Measurements from ENCODE around the gene PLCB4. TPM values are rescaled to one million over a fixed set of nuclear protein-coding genes. Genes with fewer than 3 reads are reported as not detected.

PLCB4 gene
- total RNA-seq, 4 donors from 2014 or later = 30.7 to 61.8 (median 47.6) TPM

DNA sequence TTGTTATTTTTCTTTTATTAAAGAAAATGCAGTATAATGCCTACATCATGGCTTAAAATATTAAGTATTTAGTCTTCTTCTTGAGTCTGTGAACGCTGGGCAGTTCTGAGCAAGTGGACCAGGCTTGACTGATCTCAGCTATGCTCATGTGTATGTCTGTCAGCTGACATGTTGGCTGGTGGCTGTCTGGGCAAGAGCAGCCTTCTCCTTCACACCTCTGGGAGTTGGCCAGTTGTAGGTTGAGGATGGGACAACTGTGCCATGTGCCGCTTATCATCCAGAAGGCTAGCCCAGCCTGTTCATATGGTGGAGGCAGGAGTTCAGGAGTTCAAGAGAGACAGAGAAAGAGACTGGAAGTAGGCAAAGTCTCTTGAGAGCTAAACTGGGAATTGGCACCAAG is 175.9 kb downstream of the PLCB4 start:
- intact Hi-C loops (cut with DNase I) = no loop called here
- peaks cover 6 to 12% (median 9%) of the 10 kb centered on the region in 4 donors for H3K4me1 ChIP-seq
- WGBS = 100% methylated on average over 2 of the region's 2 CpGs

DNA sequence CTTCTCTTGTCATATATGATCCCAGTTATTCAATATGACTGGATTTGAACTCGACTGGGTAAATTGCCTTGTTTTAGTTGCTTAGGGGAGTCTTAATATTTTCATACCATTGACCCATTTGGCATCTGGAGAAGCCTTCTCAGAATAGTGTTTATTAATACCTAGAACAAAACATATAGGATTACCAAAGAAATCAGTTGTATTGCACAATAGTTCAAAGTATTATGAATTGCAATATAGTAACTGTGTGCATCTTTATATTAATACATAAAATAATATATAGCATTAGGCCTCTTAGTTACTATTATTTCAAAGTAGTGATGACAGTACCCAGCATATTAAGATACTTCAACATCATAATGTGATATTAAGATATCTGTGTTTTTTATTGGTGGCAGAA is 177.8 kb downstream of the PLCB4 start:
- 96% methylated on average over 1 of the region's 1 CpG for WGBS
- no peak for DNase-seq (ENCODE audit: extremely low spot score)
- intact Hi-C loops (cut with DNase I) = no loop called here
- no peak overlapping the region for H3K27ac ChIP-seq (replicated peaks in 1 of 4)
- no peaks in the 10 kb centered on the region for H3K9me3 ChIP-seq
- TF ChIP-seq EP300 (IDR thresholded peaks at IDR 0.05) (no peak), POLR2A (IDR thresholded peaks at IDR 0.05; ENCODE audit: low read depth) (no peak), POLR2AphosphoS5 (IDR thresholded peaks at IDR 0.05) (no peak)
- TF ChIP-seq, protein P1, sequence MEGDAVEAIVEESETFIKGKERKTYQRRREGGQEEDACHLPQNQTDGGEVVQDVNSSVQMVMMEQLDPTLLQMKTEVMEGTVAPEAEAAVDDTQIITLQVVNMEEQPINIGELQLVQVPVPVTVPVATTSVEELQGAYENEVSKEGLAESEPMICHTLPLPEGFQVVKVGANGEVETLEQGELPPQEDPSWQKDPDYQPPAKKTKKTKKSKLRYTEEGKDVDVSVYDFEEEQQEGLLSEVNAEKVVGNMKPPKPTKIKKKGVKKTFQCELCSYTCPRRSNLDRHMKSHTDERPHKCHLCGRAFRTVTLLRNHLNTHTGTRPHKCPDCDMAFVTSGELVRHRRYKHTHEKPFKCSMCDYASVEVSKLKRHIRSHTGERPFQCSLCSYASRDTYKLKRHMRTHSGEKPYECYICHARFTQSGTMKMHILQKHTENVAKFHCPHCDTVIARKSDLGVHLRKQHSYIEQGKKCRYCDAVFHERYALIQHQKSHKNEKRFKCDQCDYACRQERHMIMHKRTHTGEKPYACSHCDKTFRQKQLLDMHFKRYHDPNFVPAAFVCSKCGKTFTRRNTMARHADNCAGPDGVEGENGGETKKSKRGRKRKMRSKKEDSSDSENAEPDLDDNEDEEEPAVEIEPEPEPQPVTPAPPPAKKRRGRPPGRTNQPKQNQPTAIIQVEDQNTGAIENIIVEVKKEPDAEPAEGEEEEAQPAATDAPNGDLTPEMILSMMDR (IDR thresholded peaks at IDR 0.05) = no peak
- no peaks in the 10 kb centered on the region for H3K36me3 ChIP-seq
- H3K4me3 ChIP-seq = no peak overlapping the region
- no peaks in the 10 kb centered on the region for H3K27me3 ChIP-seq
- peaks cover 0 to 2% (median 1%) of the 10 kb centered on the region in 4 donors for H3K4me1 ChIP-seq

More for the DNA sequence above, 175.9 kb downstream of the PLCB4 start:
- Histone ChIP-seq H3K4me3 (no peak overlapping the region), H3K9me3 (no peaks in the 10 kb centered on the region), H3K27ac (replicated peaks in 1 of 4) (no peak overlapping the region), H3K36me3 (no peaks in the 10 kb centered on the region), H3K27me3 (no peaks in the 10 kb centered on the region)
- no peak for DNase-seq (ENCODE audit: extremely low spot score)
- TF ChIP-seq, protein P1 (IDR thresholded peaks at IDR 0.05) = no peak
- TF ChIP-seq POLR2AphosphoS5 (IDR thresholded peaks at IDR 0.05) (no peak), EP300 (IDR thresholded peaks at IDR 0.05) (no peak), POLR2A (IDR thresholded peaks at IDR 0.05; ENCODE audit: low read depth) (no peak)

DNA sequence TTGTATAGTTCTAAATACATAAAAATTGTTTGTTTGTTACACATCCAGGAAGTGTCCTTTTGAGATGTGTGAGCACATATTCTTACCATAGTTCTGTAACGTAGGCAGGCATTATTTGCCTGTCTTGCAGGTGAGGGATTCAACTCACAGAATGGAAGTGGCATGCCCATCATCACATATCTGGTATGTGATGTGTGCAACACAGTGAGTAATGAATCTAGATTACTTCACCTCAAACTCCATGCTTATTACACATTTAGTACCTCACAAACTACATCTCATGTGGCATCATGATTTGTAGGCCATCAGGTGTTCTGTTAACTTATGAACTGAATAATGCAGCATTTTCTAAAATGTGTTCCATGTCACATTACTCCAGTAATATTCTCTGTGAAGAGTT is 181.6 kb downstream of the PLCB4 start:
- Histone ChIP-seq H3K27me3 (no peaks in the 10 kb centered on the region), H3K4me3 (no peak overlapping the region), H3K36me3 (no peaks in the 10 kb centered on the region), H3K4me1 (peaks cover 0 to 14% (median 5%) of the 10 kb centered on the region in 4 donors), H3K27ac (replicated peaks in 1 of 4) (no peak overlapping the region), H3K9me3 (no peaks in the 10 kb centered on the region)
- no peak for DNase-seq (ENCODE audit: extremely low spot score)
- no peak for TF ChIP-seq POLR2A (IDR thresholded peaks at IDR 0.05; ENCODE audit: low read depth)
- intact Hi-C loops (cut with DNase I) = no loop called here
- WGBS = 94% methylated on average over 1 of the region's 1 CpG

DNA sequence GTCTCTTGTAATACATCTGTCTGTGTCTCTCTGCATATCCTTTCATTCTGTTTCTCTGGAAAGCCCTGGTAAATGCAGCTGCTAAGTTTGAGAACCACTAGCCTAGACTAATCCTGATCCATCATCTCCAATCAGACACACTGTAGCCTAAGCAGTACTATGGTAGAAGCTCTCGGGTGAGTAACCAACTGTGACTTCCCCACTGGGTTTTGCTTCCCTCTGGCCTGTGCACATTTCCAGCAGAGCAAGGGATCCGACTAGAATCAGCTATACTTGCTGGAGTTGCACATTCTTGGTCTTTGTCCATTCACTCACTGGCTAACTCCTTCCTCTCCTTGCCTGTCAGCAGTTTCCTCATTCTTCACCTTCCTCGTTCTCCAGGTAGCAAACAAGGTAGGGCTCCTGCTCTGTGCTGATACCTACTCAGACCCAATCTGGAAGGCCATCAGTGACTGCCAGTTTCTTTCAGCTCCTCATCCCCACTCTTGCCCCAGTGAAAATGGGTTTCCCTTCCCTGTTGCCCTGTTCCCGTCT is 184.2 kb downstream of the PLCB4 start:
- Histone ChIP-seq H3K4me3 (no peak overlapping the region), H3K4me1 (peaks cover 0 to 14% (median 5%) of the 10 kb centered on the region in 4 donors), H3K36me3 (no peaks in the 10 kb centered on the region), H3K27me3 (no peaks in the 10 kb centered on the region), H3K9me3 (no peaks in the 10 kb centered on the region), H3K27ac (replicated peaks in 1 of 4) (no peak overlapping the region)
- DNase-seq (ENCODE audit: extremely low spot score) = no peak
- WGBS = 65% methylated on average over 4 of the region's 4 CpGs
- no peak for TF ChIP-seq POLR2AphosphoS5 (IDR thresholded peaks at IDR 0.05)
- no peak for TF ChIP-seq EP300 (IDR thresholded peaks at IDR 0.05)
- TF ChIP-seq, protein P1 (IDR thresholded peaks at IDR 0.05) = no peak
- TF ChIP-seq POLR2A (IDR thresholded peaks at IDR 0.05; ENCODE audit: low read depth) = no peak
- intact Hi-C loops (cut with DNase I) = no loop called here

DNA sequence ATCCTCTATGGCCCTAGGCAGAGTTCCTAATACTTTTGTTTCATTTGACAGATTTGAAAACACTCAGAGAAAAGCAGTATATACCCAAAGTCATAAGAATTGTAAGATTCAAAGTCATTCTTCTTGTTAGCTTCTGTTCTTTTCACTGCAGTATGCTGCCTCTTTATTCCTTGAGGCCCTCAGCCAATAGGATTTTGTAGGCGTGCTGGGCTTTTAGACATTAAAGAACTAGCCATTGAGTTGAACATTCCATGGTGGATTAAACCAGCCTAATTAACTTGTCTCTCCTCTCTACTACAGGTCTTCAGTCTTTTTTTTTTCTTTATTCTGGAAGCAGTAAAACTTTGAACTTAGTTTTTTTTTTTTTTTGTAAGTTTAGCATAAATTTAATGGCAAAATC is 186.3 kb downstream of the PLCB4 start:
- no peaks in the 10 kb centered on the region for H3K27me3 ChIP-seq
- TF ChIP-seq POLR2AphosphoS5 (IDR thresholded peaks at IDR 0.05) = no peak
- TF ChIP-seq, protein P1 (IDR thresholded peaks at IDR 0.05) = no peak
- TF ChIP-seq POLR2A (IDR thresholded peaks at IDR 0.05; ENCODE audit: low read depth) = no peak
- no peak for TF ChIP-seq EP300 (IDR thresholded peaks at IDR 0.05)
- WGBS = 91% methylated on average over 1 of the region's 1 CpG
- no peak for DNase-seq (ENCODE audit: extremely low spot score)
- intact Hi-C loops (cut with DNase I) = no loop called here
- H3K27ac ChIP-seq (replicated peaks in 1 of 4) = no peak overlapping the region
- peaks cover 0 to 14% (median 5%) of the 10 kb centered on the region in 4 donors for H3K4me1 ChIP-seq
- H3K36me3 ChIP-seq = no peaks in the 10 kb centered on the region
- no peak overlapping the region for H3K4me3 ChIP-seq
- H3K9me3 ChIP-seq = no peaks in the 10 kb centered on the region
